HG03558 (cell line): ENCODE measurements around the gene RBM48.
"Not testable (repeated sequence)": the region's sequence is repeated elsewhere in the genome, so short reads cannot be mapped to it uniquely, and the experiment has no call there.

Experiments used
- ATAC-seq: cut with Tn5 transposase; IDR thresholded peaks from one replicate; pipeline ENCODE4 v1.9.1; 2021; ENCODE audit warnings: moderate number of reproducible peaks; ENCODE audit not compliant: unreplicated experiment; ENCODE audit errors: extremely low read depth

Gene RBM48

GRCh38 chr7:92528188-92528957 is at the start of gene RBM48, which contains the start of gene PEX1:
RBM48 (plus strand) TSS chr7:92528795; CDS start chr7:92528814, 19 bp downstream.
PEX1 (minus strand) TSS chr7:92528520; CDS start chr7:92528435, 85 bp downstream.
- ATAC-seq = peak; percentile 96

- ATAC-seq = not testable (repeated sequence)
These were observed 49.4 kb upstream of the RBM48 start for GRCh38 chr7:92479146-92479545.

- not testable (repeated sequence) for ATAC-seq
These were observed 45.0 kb upstream of the RBM48 start for GRCh38 chr7:92483624-92484023.

- not testable (repeated sequence) for ATAC-seq
These were observed 44.4 kb upstream of the RBM48 start for GRCh38 chr7:92484226-92484625.

- ATAC-seq = no peak
These were observed 43.2 kb upstream of the RBM48 start for GRCh38 chr7:92485267-92485892.

GRCh38 chr7:92485974-92486373 is 42.6 kb upstream of the RBM48 start:
- ATAC-seq = no peak

GRCh38 chr7:92487804-92488203 is 40.8 kb upstream of the RBM48 start:
- ATAC-seq = no peak

GRCh38 chr7:92489634-92490033 is 39.0 kb upstream of the RBM48 start:
- ATAC-seq = no peak

- ATAC-seq = no peak
These were observed 31.7 kb upstream of the RBM48 start for GRCh38 chr7:92496876-92497275.

GRCh38 chr7:92498557-92498956 is 30.0 kb upstream of the RBM48 start:
- no peak for ATAC-seq

GRCh38 chr7:92503767-92504166 is 24.8 kb upstream of the RBM48 start:
- ATAC-seq = no peak

GRCh38 chr7:92504563-92504962 is 24.0 kb upstream of the RBM48 start:
- ATAC-seq = no peak

- no peak for ATAC-seq
These were observed 22.2 kb upstream of the RBM48 start for GRCh38 chr7:92506363-92506762.

- no peak for ATAC-seq
These were observed 19.6 kb upstream of the RBM48 start for GRCh38 chr7:92508946-92509345.

- no peak for ATAC-seq
These were observed 15.3 kb upstream of the RBM48 start for GRCh38 chr7:92513167-92513902.

GRCh38 chr7:92517631-92518030 is 11.0 kb upstream of the RBM48 start:
- ATAC-seq = no peak

GRCh38 chr7:92520024-92520423 is 8.6 kb upstream of the RBM48 start:
- ATAC-seq = no peak

- ATAC-seq = no peak
These were observed 5.5 kb upstream of the RBM48 start for GRCh38 chr7:92523110-92523509.

- peak; percentile 18 for ATAC-seq
These were observed 1.1 kb upstream of the RBM48 start for GRCh38 chr7:92527300-92528187.

GRCh38 chr7:92528958-92529264 is 316 bp downstream of the RBM48 start:
- no peak for ATAC-seq
